ENCODE data around the gene GATAD2B.
"Not testable (repeated sequence)": the region's sequence is repeated elsewhere in the genome, so short reads cannot be mapped to it uniquely, and the experiment has no call there.

The GATAD2B gene

GRCh38 chr1:153833968-153834367 is 88.8 kb downstream of the GATAD2B start:
- not testable (repeated sequence) for DNase-seq (ENCODE audit: low read depth in 2 of 2)

GRCh38 chr1:153833171-153833570 is 89.6 kb downstream of the GATAD2B start:
- no peak for DNase-seq (ENCODE audit: low read depth in 2 of 2)

- DNase-seq (ENCODE audit: low read depth in 2 of 2), result no peak
Observed at GRCh38 chr1:153832293-153832692, 90.5 kb downstream of the GATAD2B start.

- DNase-seq (ENCODE audit: low read depth in 2 of 2), result no peak
Observed at GRCh38 chr1:153831026-153831425, 91.7 kb downstream of the GATAD2B start.

- no peak for DNase-seq (ENCODE audit: low read depth in 2 of 2)
Observed at GRCh38 chr1:153827168-153827964, 95.4 kb downstream of the GATAD2B start.

- DNase-seq (ENCODE audit: low read depth in 2 of 2), result no peak
Observed at GRCh38 chr1:153818876-153819275, 103.9 kb downstream of the GATAD2B start.

- no peak for DNase-seq (ENCODE audit: low read depth in 2 of 2)
Observed at GRCh38 chr1:153816283-153816889, 106.4 kb downstream of the GATAD2B start.

- DNase-seq (ENCODE audit: low read depth in 2 of 2), result no peak
Observed at GRCh38 chr1:153805886-153806719, 116.7 kb downstream of the GATAD2B start.

- peak; percentile 21 to 28 for DNase-seq (ENCODE audit: low read depth in 2 of 2)
Observed at GRCh38 chr1:153805042-153805745, 117.6 kb downstream of the GATAD2B start.

GRCh38 chr1:153804112-153804511 is 118.7 kb downstream of the GATAD2B start:
- no peak for DNase-seq (ENCODE audit: low read depth in 2 of 2)

- no peak for DNase-seq (ENCODE audit: low read depth in 2 of 2)
Observed at GRCh38 chr1:153803470-153804056, 119.2 kb downstream of the GATAD2B start.

GRCh38 chr1:153801786-153802697 is 120.7 kb downstream of the GATAD2B start:
- DNase-seq (ENCODE audit: low read depth in 2 of 2), result no peak

GRCh38 chr1:153801028-153801625 is 121.6 kb downstream of the GATAD2B start:
- DNase-seq (ENCODE audit: low read depth in 2 of 2), result no peak

GRCh38 chr1:153800516-153800915 is 122.3 kb downstream of the GATAD2B start:
- DNase-seq (ENCODE audit: low read depth in 2 of 2), result no peak

- DNase-seq (ENCODE audit: low read depth in 2 of 2), result no peak
Observed at GRCh38 chr1:153799566-153800465, 123.0 kb downstream of the GATAD2B start.

GRCh38 chr1:153799016-153799415 is 123.8 kb downstream of the GATAD2B start:
- DNase-seq (ENCODE audit: low read depth in 2 of 2), result no peak

- no peak for DNase-seq (ENCODE audit: low read depth in 2 of 2)
Observed at GRCh38 chr1:153798468-153798780, 124.3 kb downstream of the GATAD2B start.

- peak; percentile 62 to 77 for DNase-seq (ENCODE audit: low read depth in 2 of 2)
Observed at GRCh38 chr1:153796786-153797659, 125.7 kb downstream of the GATAD2B start.
